GM13977 (cell line): ENCODE data around the gene CLTCL1.

Experiments
- DNase-seq: peaks from one replicate; pipeline ENCODE4 v3.0.0; 2012; ENCODE audit warnings: low spot score
- CTCF ChIP-seq: IDR thresholded peaks from 2 replicates; pipeline ENCODE4 v1.5.1; 2012; ENCODE audit warnings: mild to moderate bottlenecking, control low read depth; ENCODE audit not compliant: insufficient read depth; ENCODE audit errors: extremely low read depth, missing control alignments
- in situ Hi-C: fragments of 300-500 bp; cut with MboI; formaldehyde crosslinking; loops from one replicate; pipeline ENCODE4 v1.12.0; 2022; ENCODE audit warnings: low sequenced_read_pairs, low pct_unique_long_range_greater_than_20kb, mixed read lengths, inconsistent platforms; ENCODE audit not compliant: unreplicated experiment

CLTCL1 gene

GRCh38 chr22:19304547-19304946, 13.0 kb upstream of the CLTCL1 start:
- no peak for DNase-seq
- in situ Hi-C loops: no loop called here
- no peak for TF ChIP-seq CTCF

- in situ Hi-C loops: no loop called here
- TF ChIP-seq CTCF: no peak
- DNase-seq: no peak
Observed at GRCh38 chr22:19303785-19304184, 12.3 kb upstream of the CLTCL1 start.

- no peak for DNase-seq
- in situ Hi-C loops: no loop called here
- no peak for TF ChIP-seq CTCF
Observed at GRCh38 chr22:19295733-19296132, 4.2 kb upstream of the CLTCL1 start.

GRCh38 chr22:19292458-19293230, 1.1 kb upstream of the CLTCL1 start:
- no peak for TF ChIP-seq CTCF
- DNase-seq: no peak
- in situ Hi-C loops: no loop called here

GRCh38 chr22:19291218-19291579, 320 bp downstream of the CLTCL1 start:
- peak; percentile 41 for DNase-seq
- TF ChIP-seq CTCF: no peak
- in situ Hi-C loops: no loop called here

- in situ Hi-C loops: no loop called here
- no peak for DNase-seq
- TF ChIP-seq CTCF: no peak
Observed at GRCh38 chr22:19290400-19291217, 910 bp downstream of the CLTCL1 start.
